Measurements from ENCODE around the gene FBXO28. TPM values are rescaled to one million over a fixed set of nuclear protein-coding genes. Genes with fewer than 3 reads are reported as not detected.

FBXO28 gene
- total and polyA plus RNA-seq, 11 donors = 5.4 to 24.5 (median 18.9) TPM

DNA sequence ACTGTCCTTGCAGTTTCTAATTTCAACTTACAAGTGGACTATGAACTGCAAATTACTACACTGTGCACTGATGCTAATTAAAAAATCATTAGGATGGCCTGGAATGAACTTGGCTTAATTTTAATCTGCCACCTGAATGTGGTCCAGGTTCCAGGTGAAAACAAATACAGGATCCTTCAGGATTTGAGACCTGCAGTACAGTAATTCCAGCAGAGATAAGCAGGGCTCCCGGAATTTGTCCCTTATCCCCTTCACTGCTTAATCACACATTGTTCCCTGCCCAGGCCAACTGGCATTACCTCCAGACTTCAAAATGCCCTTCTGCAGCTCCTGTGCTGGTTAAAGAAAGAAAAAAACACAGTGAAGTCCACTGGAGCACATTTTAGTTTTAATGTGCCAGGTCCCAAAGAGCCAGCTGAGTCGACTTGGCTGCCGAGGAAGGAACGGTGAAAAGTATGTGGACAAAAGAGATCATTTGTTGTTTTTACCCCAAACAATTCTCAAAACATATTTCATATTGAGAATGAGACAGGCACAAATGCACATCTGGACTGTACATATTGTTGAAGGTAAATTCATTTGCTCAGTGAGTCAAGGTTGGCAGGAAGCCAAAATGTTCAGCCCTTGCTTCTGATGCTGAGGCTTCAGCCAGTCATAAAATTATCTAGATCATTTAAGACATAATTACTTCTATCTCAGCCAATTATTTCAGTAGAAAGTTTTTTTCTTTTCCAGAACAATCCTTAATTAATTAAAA, 97.5 kb downstream of the FBXO28 start:
- ATAC-seq (peak; percentile 71 to 77 (median 74)), DNase-seq (no peak)
- H3K9me3 ChIP-seq = no peaks in the 10 kb centered on the region
- WGBS, 4 donors = 24 to 45% (median 30%) methylated on average over 4 of the region's 4 CpGs
- H3K27me3 ChIP-seq = no peaks in the 10 kb centered on the region
- H3K27ac ChIP-seq = peak overlapping the region in 9 of 12 donors; percentile 8 to 61 (median 50)
- H3K36me3 ChIP-seq = no peaks in the 10 kb centered on the region
- TF ChIP-seq POLR2A (IDR thresholded peaks at IDR 0.05) = no peak
- TF ChIP-seq, protein P1, sequence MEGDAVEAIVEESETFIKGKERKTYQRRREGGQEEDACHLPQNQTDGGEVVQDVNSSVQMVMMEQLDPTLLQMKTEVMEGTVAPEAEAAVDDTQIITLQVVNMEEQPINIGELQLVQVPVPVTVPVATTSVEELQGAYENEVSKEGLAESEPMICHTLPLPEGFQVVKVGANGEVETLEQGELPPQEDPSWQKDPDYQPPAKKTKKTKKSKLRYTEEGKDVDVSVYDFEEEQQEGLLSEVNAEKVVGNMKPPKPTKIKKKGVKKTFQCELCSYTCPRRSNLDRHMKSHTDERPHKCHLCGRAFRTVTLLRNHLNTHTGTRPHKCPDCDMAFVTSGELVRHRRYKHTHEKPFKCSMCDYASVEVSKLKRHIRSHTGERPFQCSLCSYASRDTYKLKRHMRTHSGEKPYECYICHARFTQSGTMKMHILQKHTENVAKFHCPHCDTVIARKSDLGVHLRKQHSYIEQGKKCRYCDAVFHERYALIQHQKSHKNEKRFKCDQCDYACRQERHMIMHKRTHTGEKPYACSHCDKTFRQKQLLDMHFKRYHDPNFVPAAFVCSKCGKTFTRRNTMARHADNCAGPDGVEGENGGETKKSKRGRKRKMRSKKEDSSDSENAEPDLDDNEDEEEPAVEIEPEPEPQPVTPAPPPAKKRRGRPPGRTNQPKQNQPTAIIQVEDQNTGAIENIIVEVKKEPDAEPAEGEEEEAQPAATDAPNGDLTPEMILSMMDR (IDR thresholded peaks at IDR 0.05) = no peak
- intact Hi-C loops (cut with DNase I) = no loop called here
- peaks cover 0 to 23% (median 7%) of the 10 kb centered on the region in 12 donors for H3K4me1 ChIP-seq
- H3K4me3 ChIP-seq = no peak overlapping the region

Other genes starting within 250 kb of the FBXO28 start
- gene DEGS1, start 69.1 kb downstream of the FBXO28 start, total RNA-seq = 10 to 100 TPM; 35.8 to 75.2 (median 46.3) TPM
- 10 to 100 TPM; 40.9 to 54.5 TPM for gene DEGS1, start 69.1 kb downstream of the FBXO28 start, polyA plus RNA-seq
- 10 to 100 TPM in 2 of 9 donors, 1 to 10 TPM in 7; 4.8 to 14.8 (median 8.7) TPM for gene NVL, start 216.1 kb downstream of the FBXO28 start, total RNA-seq
- gene NVL, start 216.1 kb downstream of the FBXO28 start, polyA plus RNA-seq = 10 to 100 TPM; 11.8 to 14.1 TPM
- gene CNIH4, start 242.8 kb downstream of the FBXO28 start, total RNA-seq = 10 to 100 TPM; 15.7 to 48.6 (median 31.2) TPM
- 10 to 100 TPM; 52.2 to 84.6 TPM for gene CNIH4, start 242.8 kb downstream of the FBXO28 start, polyA plus RNA-seq

All from heart left ventricle (tissue), 16 donors.